Endothelial cell (in vitro differentiated cells): ENCODE data around the gene SEPTIN8. TPM values are rescaled to one million over a fixed set of nuclear protein-coding genes. Genes with fewer than 3 reads are reported as not detected.

Experiments
- DNase-seq: peaks from one replicate; pipeline ENCODE4 v3.0.0; 2021; ENCODE audit warnings: low spot score
- H3K27ac Mint-ChIP-seq: one replicate; pipeline ENCODE4 v1.8.0; 2021; ENCODE audit warnings: mixed read lengths, inconsistent platforms; ENCODE audit not compliant: unreplicated experiment
- H3K27me3 Mint-ChIP-seq: one replicate; pipeline ENCODE4 v1.8.0; 2021; ENCODE audit warnings: mild to moderate bottlenecking, moderate library complexity, mixed read lengths, inconsistent platforms; ENCODE audit not compliant: unreplicated experiment
- H3K36me3 Mint-ChIP-seq: one replicate; pipeline ENCODE4 v1.8.0; 2021; ENCODE audit warnings: mild to moderate bottlenecking, low read depth, mixed read lengths, inconsistent platforms; ENCODE audit not compliant: unreplicated experiment
- H3K4me1 Mint-ChIP-seq: one replicate; pipeline ENCODE4 v1.8.0; 2021; ENCODE audit warnings: mild to moderate bottlenecking, mixed read lengths, inconsistent platforms; ENCODE audit not compliant: unreplicated experiment
- H3K4me3 Mint-ChIP-seq: one replicate; pipeline ENCODE4 v1.8.0; 2021; ENCODE audit warnings: mild to moderate bottlenecking, mixed read lengths, inconsistent platforms; ENCODE audit not compliant: unreplicated experiment
- H3K9me3 Mint-ChIP-seq: one replicate; pipeline ENCODE4 v1.8.0; 2021; ENCODE audit warnings: mixed read lengths, inconsistent platforms; ENCODE audit not compliant: unreplicated experiment
- total RNA-seq: library from RNA; stranded (reverse); fragmentation: NEBNext Ultra II Directional; extraction: Animal tissue kit (Norgen Biotek cat#: 25700); gene quantifications from one replicate; pipeline ENCODE4 v1.2.1, GENCODE V29; 2021; ENCODE audit not compliant: unreplicated experiment
- TF ChIP-seq, protein P1 (sequence below): fragments of 200-600 bp; sonication (generic); IDR thresholded peaks from one replicate; pipeline ENCODE4 v1.5.0; 2021; ENCODE audit warnings: antibody characterized with exemption; ENCODE audit not compliant: unreplicated experiment

The SEPTIN8 gene
- total RNA-seq, 1 donor from 2014 or later, result 22.8 TPM

GRCh38 chr5:132824426-132824825 lies 47.4 kb upstream of the SEPTIN8 start:
- peaks cover 4% of the 10 kb centered on the region for H3K36me3 Mint-ChIP-seq
- H3K4me3 Mint-ChIP-seq, result no peak overlapping the region
- no peak for DNase-seq
- H3K27ac Mint-ChIP-seq, result no peak overlapping the region
- H3K27me3 Mint-ChIP-seq, result peaks cover 13% of the 10 kb centered on the region
- peaks cover 13% of the 10 kb centered on the region for H3K4me1 Mint-ChIP-seq
- H3K9me3 Mint-ChIP-seq, result no peaks in the 10 kb centered on the region
- TF ChIP-seq, protein P1, sequence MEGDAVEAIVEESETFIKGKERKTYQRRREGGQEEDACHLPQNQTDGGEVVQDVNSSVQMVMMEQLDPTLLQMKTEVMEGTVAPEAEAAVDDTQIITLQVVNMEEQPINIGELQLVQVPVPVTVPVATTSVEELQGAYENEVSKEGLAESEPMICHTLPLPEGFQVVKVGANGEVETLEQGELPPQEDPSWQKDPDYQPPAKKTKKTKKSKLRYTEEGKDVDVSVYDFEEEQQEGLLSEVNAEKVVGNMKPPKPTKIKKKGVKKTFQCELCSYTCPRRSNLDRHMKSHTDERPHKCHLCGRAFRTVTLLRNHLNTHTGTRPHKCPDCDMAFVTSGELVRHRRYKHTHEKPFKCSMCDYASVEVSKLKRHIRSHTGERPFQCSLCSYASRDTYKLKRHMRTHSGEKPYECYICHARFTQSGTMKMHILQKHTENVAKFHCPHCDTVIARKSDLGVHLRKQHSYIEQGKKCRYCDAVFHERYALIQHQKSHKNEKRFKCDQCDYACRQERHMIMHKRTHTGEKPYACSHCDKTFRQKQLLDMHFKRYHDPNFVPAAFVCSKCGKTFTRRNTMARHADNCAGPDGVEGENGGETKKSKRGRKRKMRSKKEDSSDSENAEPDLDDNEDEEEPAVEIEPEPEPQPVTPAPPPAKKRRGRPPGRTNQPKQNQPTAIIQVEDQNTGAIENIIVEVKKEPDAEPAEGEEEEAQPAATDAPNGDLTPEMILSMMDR, result no peak

- no peaks in the 10 kb centered on the region for H3K9me3 Mint-ChIP-seq
- no peaks in the 10 kb centered on the region for H3K36me3 Mint-ChIP-seq
- H3K4me1 Mint-ChIP-seq, result peaks cover 9% of the 10 kb centered on the region
- H3K27ac Mint-ChIP-seq, result no peak overlapping the region
- no peak for DNase-seq
- TF ChIP-seq, protein P1, result no peak
- no peak overlapping the region for H3K4me3 Mint-ChIP-seq
- H3K27me3 Mint-ChIP-seq, result peaks cover 13% of the 10 kb centered on the region
Measured at GRCh38 chr5:132823481-132824050, 46.5 kb upstream of the SEPTIN8 start.

GRCh38 chr5:132822650-132823480 lies 45.8 kb upstream of the SEPTIN8 start:
- H3K27me3 Mint-ChIP-seq, result peaks cover 13% of the 10 kb centered on the region
- TF ChIP-seq, protein P1, result no peak
- no peaks in the 10 kb centered on the region for H3K36me3 Mint-ChIP-seq

GRCh38 chr5:132821791-132822190 lies 44.8 kb upstream of the SEPTIN8 start:
- TF ChIP-seq, protein P1, result no peak
- peaks cover 5% of the 10 kb centered on the region for H3K4me1 Mint-ChIP-seq
- no peaks in the 10 kb centered on the region for H3K36me3 Mint-ChIP-seq
- H3K27ac Mint-ChIP-seq, result no peak overlapping the region
- H3K9me3 Mint-ChIP-seq, result no peaks in the 10 kb centered on the region
- H3K27me3 Mint-ChIP-seq, result peaks cover 8% of the 10 kb centered on the region
- DNase-seq, result no peak
- peak overlapping the region; percentile 47 for H3K4me3 Mint-ChIP-seq

More at GRCh38 chr5:132822650-132823480, 45.8 kb upstream of the SEPTIN8 start:
- Mint-ChIP-seq H3K9me3 (no peaks in the 10 kb centered on the region), H3K4me3 (no peak overlapping the region), H3K27ac (no peak overlapping the region), H3K4me1 (peaks cover 9% of the 10 kb centered on the region)
- no peak for DNase-seq

- TF ChIP-seq, protein P1, result no peak
- Mint-ChIP-seq H3K27ac (no peak overlapping the region), H3K9me3 (no peaks in the 10 kb centered on the region), H3K4me3 (no peak overlapping the region), H3K27me3 (peaks cover 6% of the 10 kb centered on the region), H3K36me3 (no peaks in the 10 kb centered on the region), H3K4me1 (peaks cover under 1% of the 10 kb centered on the region)
- DNase-seq, result no peak
Measured at GRCh38 chr5:132821350-132821749, 44.3 kb upstream of the SEPTIN8 start.
